GM10248 (cell line): ENCODE data around the gene SPP2.
A peak's percentile ranks its signal among the peaks of the same experiment; 100 is the strongest.

ENCODE experiments used
- CTCF ChIA-PET: fragments of 300-600 bp; sonication (Branson Sonifier 250); formaldehyde crosslinking; extraction: SDS; loops from one replicate; lab custom pipeline; 2021; ENCODE audit warnings: antibody characterized with exemption; lab: Yijun Ruan, JAX
- POLR2A ChIA-PET: fragments of 350-650 bp; sonication (Branson Sonifier 250); formaldehyde crosslinking; extraction: SDS; loops from one replicate; lab custom pipeline; 2020; ENCODE audit warnings: antibody characterized with exemption; lab: Yijun Ruan, JAX
- DNase-seq: peaks from one replicate; pipeline ENCODE4 v3.0.0; 2012; ENCODE audit errors: extremely low spot score
- CTCF ChIP-seq: IDR thresholded peaks from 2 replicates; pipeline ENCODE4 v1.5.1; 2012; ENCODE audit warnings: mild to moderate bottlenecking, low read depth; ENCODE audit errors: extremely low read depth, missing control alignments, control extremely low read depth

SPP2 gene

GRCh38 chr2:234014427-234014826 is 36.1 kb upstream of the SPP2 start:
- DNase-seq, result no peak
- ChIA-PET CTCF (no interaction called here), POLR2A (no interaction called here)
- no peak for TF ChIP-seq CTCF

GRCh38 chr2:234015861-234016260 is 34.6 kb upstream of the SPP2 start:
- no peak for DNase-seq
- POLR2A ChIA-PET, result no interaction called here
- no peak for TF ChIP-seq CTCF
- CTCF ChIA-PET, result no interaction called here

- DNase-seq, result no peak
- CTCF ChIA-PET, result no interaction called here
- TF ChIP-seq CTCF, result no peak
- POLR2A ChIA-PET, result no interaction called here
Measured at GRCh38 chr2:234019896-234020295, 30.6 kb upstream of the SPP2 start.

GRCh38 chr2:234020332-234020731 is 30.2 kb upstream of the SPP2 start:
- POLR2A ChIA-PET, result no interaction called here
- no peak for TF ChIP-seq CTCF
- CTCF ChIA-PET, result no interaction called here
- DNase-seq, result no peak

- POLR2A ChIA-PET, result no interaction called here
- CTCF ChIA-PET, result interaction anchor here (0.9 kb wide), 1 partner anchor 24 kb away, joined by 3 read pairs; no protein-coding TSS in a partner anchor
Measured at GRCh38 chr2:234022424-234022823, 28.1 kb upstream of the SPP2 start.

GRCh38 chr2:234024304-234024703 is 26.2 kb upstream of the SPP2 start:
- POLR2A ChIA-PET, result no interaction called here
- no peak for DNase-seq
- TF ChIP-seq CTCF, result no peak
- CTCF ChIA-PET, result no interaction called here

More at GRCh38 chr2:234022424-234022823, 28.1 kb upstream of the SPP2 start:
- DNase-seq, result no peak
- no peak for TF ChIP-seq CTCF

GRCh38 chr2:234025466-234025865 is 25.0 kb upstream of the SPP2 start:
- ChIA-PET POLR2A (no interaction called here), CTCF (no interaction called here)
- TF ChIP-seq CTCF, result no peak
- peak; percentile 56 for DNase-seq
